Adrenal gland (tissue), 5 donors: ENCODE measurements around the gene RAMP2.

Experiments
- CTCF ChIP-seq, 6 experiments: fragments of 450-650 bp in 4 of 6; fragments of 200-600 bp in 2 of 6; sonication (generic) in 1 of 6; IDR thresholded peaks; 1 replicate in 5 of 6; 2 replicates in 1 of 6; pipeline versions ENCODE4 v1.5.1 to v1.8.0; 2016 to 2021; ENCODE audit warnings: antibody characterized with exemption in 6 of 6, mild to moderate bottlenecking in 2 of 6, moderate library complexity in 1 of 6
- POLR2A ChIP-seq, 2 donors: fragments of 450-650 bp; IDR thresholded peaks; one replicate each; pipeline ENCODE4 v1.6.1; 2017; ENCODE audit warnings: antibody characterized with exemption in 2 of 2, mild to moderate bottlenecking in 2 of 2, moderate library complexity in 1 of 2
- donor health status: DM: no; HTN: no; CAD: no.

- TF ChIP-seq CTCF (IDR thresholded peaks at IDR 0.05) (no peak), POLR2A (IDR thresholded peaks at IDR 0.05) (no peak)
These were observed 30.9 kb downstream of the RAMP2 start for GRCh38 chr17:42791948-42792347.
